Activated CD4-positive, alpha-beta T cell treated with anti-CD3 and anti-CD28 coated beads, Interleukin-2, amount 10 ng/mL, durations not matched to agents 7 days and 5 days (primary cell): Measurements from ENCODE around the gene FCN3. TPM values are rescaled to one million over a fixed set of nuclear protein-coding genes. Genes with fewer than 3 reads are reported as not detected.

Experiments
- CTCF ChIA-PET: fragments of 350-600 bp; sonication (Branson Sonifier 250); formaldehyde crosslinking; loops from one replicate; lab custom pipeline; 2021; ENCODE audit warnings: antibody characterized with exemption; lab: Charles Lee
- POLR2A ChIA-PET: fragments of 350-600 bp; sonication (Branson Sonifier 250); formaldehyde crosslinking; loops from one replicate; lab custom pipeline; 2021; ENCODE audit warnings: antibody characterized with exemption; lab: Charles Lee
- DNase-seq: peaks from one replicate; pipeline ENCODE4 v3.0.0-alpha.2; 2020
- H3K27ac Mint-ChIP-seq: one replicate; pipeline ENCODE4 v1.8.0; 2021; ENCODE audit warnings: mild to moderate bottlenecking, moderate library complexity, mixed read lengths
- H3K27me3 Mint-ChIP-seq: one replicate; pipeline ENCODE4 v1.8.0; 2021; ENCODE audit warnings: mixed read lengths
- H3K36me3 Mint-ChIP-seq: one replicate; pipeline ENCODE4 v1.8.0; 2021; ENCODE audit warnings: low read depth, mixed read lengths
- H3K4me1 Mint-ChIP-seq: one replicate; pipeline ENCODE4 v1.8.0; 2021; ENCODE audit warnings: mixed read lengths
- H3K4me3 Mint-ChIP-seq: one replicate; pipeline ENCODE4 v1.8.0; 2021; ENCODE audit warnings: mild to moderate bottlenecking, moderate library complexity, mixed read lengths
- H3K9me3 Mint-ChIP-seq: one replicate; pipeline ENCODE4 v1.8.0; 2021; ENCODE audit warnings: mixed read lengths
- total RNA-seq, 2 experiments: library from RNA; stranded (reverse); gene quantifications; one replicate each; pipeline ENCODE4 v1.2.3, GENCODE V29; 2021

FCN3 gene
- total RNA-seq, 2 experiments from 2014 or later: not detected

GRCh38 chr1:27358928-27359313 is 15.7 kb downstream of the FCN3 start:
- Mint-ChIP-seq H3K4me1 (peaks cover 43% of the 10 kb centered on the region), H3K27ac (peak overlapping the region; percentile 26), H3K9me3 (no peaks in the 10 kb centered on the region), H3K27me3 (peaks cover 3% of the 10 kb centered on the region), H3K36me3 (no peaks in the 10 kb centered on the region), H3K4me3 (no peak overlapping the region)
- ChIA-PET CTCF (interaction anchor here (0.5 to 4.9 kb wide), 11 partner anchors 8 to 331 kb away, joined by 3 to 68 read pairs (median 9); partner anchors contain the start of genes MAP3K6 and SYTL1), POLR2A (no interaction called here)
- DNase-seq: no peak

- Mint-ChIP-seq H3K27ac (peak overlapping the region; percentile 93), H3K27me3 (peaks cover 3% of the 10 kb centered on the region), H3K9me3 (no peaks in the 10 kb centered on the region), H3K4me3 (peak overlapping the region; percentile 72), H3K36me3 (no peaks in the 10 kb centered on the region), H3K4me1 (peaks cover 43% of the 10 kb centered on the region)
- DNase-seq: no peak
- ChIA-PET CTCF (interaction anchor here (0.5 to 4.9 kb wide), 25 partner anchors 9 to 332 kb away, joined by 3 to 68 read pairs (median 5); partner anchors contain the start of genes CD164L2, FCN3, MAP3K6 and SYTL1), POLR2A (no interaction called here)
Observed at GRCh38 chr1:27358038-27358927, 16.3 kb downstream of the FCN3 start.

GRCh38 chr1:27357281-27358037 is 17.2 kb downstream of the FCN3 start:
- peak; percentile 83 for DNase-seq
- Mint-ChIP-seq H3K27me3 (peaks cover 3% of the 10 kb centered on the region), H3K4me3 (peak overlapping the region; percentile 72), H3K27ac (peak overlapping the region; percentile 93), H3K4me1 (peaks cover 43% of the 10 kb centered on the region), H3K9me3 (no peaks in the 10 kb centered on the region), H3K36me3 (no peaks in the 10 kb centered on the region)
- ChIA-PET CTCF (interaction anchor here (0.5 to 4.9 kb wide), 30 partner anchors 10 to 1329 kb away, joined by 3 to 68 read pairs (median 4); partner anchors contain the start of genes CD164L2, FCN3, MAP3K6 and SYTL1), POLR2A (no interaction called here)

GRCh38 chr1:27356619-27357280 is 17.9 kb downstream of the FCN3 start:
- CTCF ChIA-PET: interaction anchor here (0.6 to 4.9 kb wide), 25 partner anchors 10 to 1329 kb away, joined by 3 to 68 read pairs (median 6); partner anchors contain the start of genes CD164L2, FCN3, MAP3K6 and SYTL1

GRCh38 chr1:27356277-27356618 is 18.4 kb downstream of the FCN3 start:
- Mint-ChIP-seq H3K27me3 (peaks cover 3% of the 10 kb centered on the region), H3K4me3 (peak overlapping the region; percentile 25), H3K27ac (peak overlapping the region; percentile 26), H3K9me3 (no peaks in the 10 kb centered on the region), H3K36me3 (peaks cover 3% of the 10 kb centered on the region), H3K4me1 (peaks cover 43% of the 10 kb centered on the region)
- POLR2A ChIA-PET: no interaction called here
- DNase-seq: no peak
- CTCF ChIA-PET: interaction anchor here (1.0 to 4.9 kb wide), 8 partner anchors 11 to 212 kb away, joined by 3 to 68 read pairs (median 14); partner anchors contain the start of genes MAP3K6 and SYTL1

More at GRCh38 chr1:27356619-27357280, 17.9 kb downstream of the FCN3 start:
- Mint-ChIP-seq H3K27me3 (peaks cover 3% of the 10 kb centered on the region), H3K27ac (peak overlapping the region; percentile 93), H3K9me3 (no peaks in the 10 kb centered on the region), H3K4me3 (peak overlapping the region; percentile 72), H3K36me3 (no peaks in the 10 kb centered on the region), H3K4me1 (peaks cover 43% of the 10 kb centered on the region)
- POLR2A ChIA-PET: no interaction called here
- no peak for DNase-seq

GRCh38 chr1:27355683-27356082 is 18.9 kb downstream of the FCN3 start:
- ChIA-PET CTCF (interaction anchor here (1.0 to 4.9 kb wide), 6 partner anchors 11 to 213 kb away, joined by 3 to 68 read pairs (median 28); partner anchors contain the start of genes MAP3K6 and SYTL1), POLR2A (no interaction called here)
- peaks cover 3% of the 10 kb centered on the region for H3K36me3 Mint-ChIP-seq
- no peaks in the 10 kb centered on the region for H3K9me3 Mint-ChIP-seq
- peaks cover 37% of the 10 kb centered on the region for H3K4me1 Mint-ChIP-seq
- peak overlapping the region; percentile 26 for H3K27ac Mint-ChIP-seq
- no peak overlapping the region for H3K4me3 Mint-ChIP-seq
- H3K27me3 Mint-ChIP-seq: peaks cover 3% of the 10 kb centered on the region
- no peak for DNase-seq

- POLR2A ChIA-PET: interaction anchor here (0.6 kb wide), 1 partner anchor 10 kb away, joined by 4 read pairs; no protein-coding TSS in a partner anchor
- CTCF ChIA-PET: interaction anchor here (0.6 to 4.8 kb wide), 7 partner anchors 11 to 82 kb away, joined by 3 to 21 read pairs (median 4); partner anchors contain the start of gene SYTL1
- Mint-ChIP-seq H3K4me3 (no peak overlapping the region), H3K27ac (peak overlapping the region; percentile 31), H3K27me3 (no peaks in the 10 kb centered on the region), H3K9me3 (no peaks in the 10 kb centered on the region), H3K4me1 (peaks cover 27% of the 10 kb centered on the region), H3K36me3 (peaks cover 3% of the 10 kb centered on the region)
- DNase-seq: no peak
Observed at GRCh38 chr1:27353629-27354028, 21.0 kb downstream of the FCN3 start.

GRCh38 chr1:27353166-27353565 is 21.5 kb downstream of the FCN3 start:
- Mint-ChIP-seq H3K36me3 (peaks cover 3% of the 10 kb centered on the region), H3K9me3 (no peaks in the 10 kb centered on the region), H3K4me3 (no peak overlapping the region), H3K4me1 (peaks cover 27% of the 10 kb centered on the region), H3K27me3 (no peaks in the 10 kb centered on the region), H3K27ac (no peak overlapping the region)
- no peak for DNase-seq
- ChIA-PET POLR2A (interaction anchor here (0.6 kb wide), 1 partner anchor 9 kb away, joined by 4 read pairs; no protein-coding TSS in a partner anchor), CTCF (interaction anchor here (0.8 to 4.8 kb wide), 5 partner anchors 10 to 42 kb away, joined by 3 to 21 read pairs (median 3); no protein-coding TSS in a partner anchor)

- CTCF ChIA-PET: interaction anchor here (0.7 kb wide), 1 partner anchor 11 kb away, joined by 3 read pairs; no protein-coding TSS in a partner anchor
- H3K4me3 Mint-ChIP-seq: no peak overlapping the region
- no peaks in the 10 kb centered on the region for H3K9me3 Mint-ChIP-seq
Observed at GRCh38 chr1:27351541-27352107, 23.0 kb downstream of the FCN3 start.

GRCh38 chr1:27350663-27351540 is 23.7 kb downstream of the FCN3 start:
- ChIA-PET CTCF (interaction anchor here (0.7 to 1.4 kb wide), 2 partner anchors 12 to 50 kb away, joined by 3 read pairs; no protein-coding TSS in a partner anchor), POLR2A (interaction anchor here (0.6 kb wide), 1 partner anchor 13 kb away, joined by 4 read pairs; no protein-coding TSS in a partner anchor)
- H3K27me3 Mint-ChIP-seq: no peaks in the 10 kb centered on the region
- peaks cover 11% of the 10 kb centered on the region for H3K36me3 Mint-ChIP-seq
- H3K27ac Mint-ChIP-seq: no peak overlapping the region
- no peaks in the 10 kb centered on the region for H3K9me3 Mint-ChIP-seq
- no peak for DNase-seq
- H3K4me3 Mint-ChIP-seq: no peak overlapping the region
- peaks cover 21% of the 10 kb centered on the region for H3K4me1 Mint-ChIP-seq

More at GRCh38 chr1:27351541-27352107, 23.0 kb downstream of the FCN3 start:
- Mint-ChIP-seq H3K27me3 (no peaks in the 10 kb centered on the region), H3K4me1 (peaks cover 23% of the 10 kb centered on the region), H3K27ac (no peak overlapping the region), H3K36me3 (peaks cover 7% of the 10 kb centered on the region)
- DNase-seq: no peak
- POLR2A ChIA-PET: no interaction called here
